Gastroesophageal sphincter (tissue), 4 donors: Measurements from ENCODE around the gene PACRGL. TPM values are rescaled to one million over a fixed set of nuclear protein-coding genes. Genes with fewer than 3 reads are reported as not detected.

Experiments
- ATAC-seq: fragments of 150-250 bp; one replicate; pipeline ENCODE4 v1.9.1; 2016; ENCODE audit warnings: mild to moderate bottlenecking, moderate library complexity
- H3K27ac ChIP-seq, 4 donors: fragments of 200-600 bp; sonication (generic) in 3 of 4; 1 replicate in 3 of 4; 2 replicates in 1 of 4; pipeline ENCODE4 v1.5.1; 2016 to 2019
- H3K27me3 ChIP-seq: fragments of 200-600 bp; sonication (generic); one replicate; pipeline ENCODE4 v1.5.1; 2019
- H3K36me3 ChIP-seq, 2 donors: fragments of 200-600 bp; sonication (generic); one replicate each; pipeline ENCODE4 v1.5.1; 2019; ENCODE audit warnings: control low read depth in 1 of 2
- H3K4me1 ChIP-seq, 3 donors: fragments of 200-600 bp; sonication (generic); 1 replicate in 2 of 3; 2 replicates in 1 of 3; pipeline ENCODE4 v1.5.1; 2016 to 2019; ENCODE audit warnings: control low read depth in 2 of 3
- H3K4me3 ChIP-seq, 2 donors: fragments of 200-600 bp; sonication (generic); one replicate each; pipeline ENCODE4 v1.5.1; 2019; ENCODE audit warnings: mild to moderate bottlenecking in 1 of 2, moderate library complexity in 1 of 2
- H3K9me3 ChIP-seq, 3 donors: fragments of 200-600 bp; sonication (generic); one replicate each; pipeline ENCODE4 v1.5.1; 2017 to 2019; ENCODE audit warnings: control low read depth in 2 of 3
- EP300 ChIP-seq: sonication (generic); formaldehyde crosslinking; IDR thresholded peaks from one replicate; pipeline ENCODE4 v1.6.1; 2017; ENCODE audit warnings: antibody characterized with exemption, mild to moderate bottlenecking
- POLR2A ChIP-seq, 2 donors: fragments of 450-650 bp; IDR thresholded peaks; one replicate each; pipeline ENCODE4 v1.6.1; 2017; ENCODE audit warnings: antibody characterized with exemption in 2 of 2, mild to moderate bottlenecking in 2 of 2, moderate library complexity in 1 of 2
- POLR2AphosphoS5 ChIP-seq: sonication (generic); formaldehyde crosslinking; IDR thresholded peaks from one replicate; pipeline ENCODE4 v1.6.1; 2017; ENCODE audit warnings: antibody characterized with exemption
- WGBS, 2 donors: methylation state at CpG; one replicate each; pipeline ENCODE4 v1.1.5; 2018; ENCODE audit warnings: low coverage in 1 of 2; 5-methylcytosine and 5-hydroxymethylcytosine counted together
- total RNA-seq, 4 donors: library from RNA; depleted of rRNA; stranded (reverse); fragments of >200 nt; gene quantifications; one replicate each; pipeline ENCODE4 v1.1.0, GENCODE V29; 2016
- TF ChIP-seq, protein P1 (sequence below), 4 experiments: fragments of 200-600 bp in 2 of 4; fragments of 450-650 bp in 2 of 4; sonication (generic) in 1 of 4; IDR thresholded peaks; one replicate each; pipeline ENCODE4 v1.5.1; 2017 to 2019; ENCODE audit warnings: antibody characterized with exemption in 4 of 4, mild to moderate bottlenecking in 2 of 4, moderate library complexity in 2 of 4

The PACRGL gene
- total RNA-seq, 4 donors from 2014 or later: 27.3 to 38.6 (median 30.5) TPM

DNA sequence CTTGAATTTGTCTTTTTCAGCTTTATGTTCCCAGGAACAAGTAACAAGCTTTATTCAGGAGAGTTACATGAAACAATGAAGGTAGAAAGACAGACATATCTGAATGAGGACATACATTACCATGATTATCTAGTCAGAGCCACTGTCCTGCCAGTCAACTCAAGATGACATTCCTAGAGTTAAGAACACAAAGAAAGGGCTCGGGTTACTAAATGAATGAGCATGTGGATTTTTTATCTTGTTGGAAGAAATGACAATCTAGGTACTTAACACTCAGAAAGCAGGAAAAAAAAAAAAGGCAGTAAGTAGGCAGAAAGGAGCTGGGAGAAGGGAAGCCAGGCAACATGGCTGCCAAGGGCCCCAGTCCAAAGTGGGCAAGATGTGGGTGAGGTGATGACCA, 28.0 kb upstream of the PACRGL start:
- Histone ChIP-seq H3K4me1 (peaks cover 0 to 5% (median 0%) of the 10 kb centered on the region in 3 donors), H3K4me3 (no peak overlapping the region), H3K27me3 (no peaks in the 10 kb centered on the region), H3K36me3 (no peaks in the 10 kb centered on the region), H3K9me3 (no peaks in the 10 kb centered on the region), H3K27ac (no peak overlapping the region)
- TF ChIP-seq, protein P1, sequence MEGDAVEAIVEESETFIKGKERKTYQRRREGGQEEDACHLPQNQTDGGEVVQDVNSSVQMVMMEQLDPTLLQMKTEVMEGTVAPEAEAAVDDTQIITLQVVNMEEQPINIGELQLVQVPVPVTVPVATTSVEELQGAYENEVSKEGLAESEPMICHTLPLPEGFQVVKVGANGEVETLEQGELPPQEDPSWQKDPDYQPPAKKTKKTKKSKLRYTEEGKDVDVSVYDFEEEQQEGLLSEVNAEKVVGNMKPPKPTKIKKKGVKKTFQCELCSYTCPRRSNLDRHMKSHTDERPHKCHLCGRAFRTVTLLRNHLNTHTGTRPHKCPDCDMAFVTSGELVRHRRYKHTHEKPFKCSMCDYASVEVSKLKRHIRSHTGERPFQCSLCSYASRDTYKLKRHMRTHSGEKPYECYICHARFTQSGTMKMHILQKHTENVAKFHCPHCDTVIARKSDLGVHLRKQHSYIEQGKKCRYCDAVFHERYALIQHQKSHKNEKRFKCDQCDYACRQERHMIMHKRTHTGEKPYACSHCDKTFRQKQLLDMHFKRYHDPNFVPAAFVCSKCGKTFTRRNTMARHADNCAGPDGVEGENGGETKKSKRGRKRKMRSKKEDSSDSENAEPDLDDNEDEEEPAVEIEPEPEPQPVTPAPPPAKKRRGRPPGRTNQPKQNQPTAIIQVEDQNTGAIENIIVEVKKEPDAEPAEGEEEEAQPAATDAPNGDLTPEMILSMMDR (IDR thresholded peaks at IDR 0.05): no peak
- no peak for TF ChIP-seq EP300
- no peak for TF ChIP-seq POLR2A (IDR thresholded peaks at IDR 0.05)
- TF ChIP-seq POLR2AphosphoS5: no peak
- WGBS, 2 donors: 63% methylated on average over 1 of the region's 1 CpG; no CpG with 5 or more reads in 1 of the 2 donors
- ATAC-seq: no peak

DNA sequence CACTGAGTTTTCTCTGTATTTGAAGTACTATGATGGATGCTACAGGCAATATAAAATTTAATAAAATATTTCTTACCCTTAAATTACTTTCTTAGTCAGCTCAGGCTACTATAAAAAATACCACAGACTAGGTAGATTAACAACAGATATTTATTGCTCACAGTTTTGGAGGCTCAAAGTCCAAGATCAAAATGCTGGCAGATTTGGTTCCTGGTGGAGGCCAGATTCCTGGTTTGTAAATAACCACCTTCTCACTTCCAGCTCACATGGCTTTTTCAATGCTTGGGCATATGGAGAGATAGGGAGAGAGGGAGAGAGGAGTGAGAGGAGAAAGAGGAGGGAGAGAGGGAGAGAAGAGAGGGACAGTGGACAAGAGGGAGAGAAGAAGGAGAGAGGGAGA, 24.5 kb upstream of the PACRGL start:
- no peak overlapping the region for H3K27ac ChIP-seq
- TF ChIP-seq POLR2AphosphoS5 (no peak), EP300 (no peak), POLR2A (IDR thresholded peaks at IDR 0.05) (no peak)
- TF ChIP-seq, protein P1 (IDR thresholded peaks at IDR 0.05): no peak
- no peaks in the 10 kb centered on the region for H3K9me3 ChIP-seq
- ATAC-seq: no peak
- H3K36me3 ChIP-seq: no peaks in the 10 kb centered on the region
- H3K4me1 ChIP-seq: peaks cover 0 to 5% (median 0%) of the 10 kb centered on the region in 3 donors
- no peak overlapping the region for H3K4me3 ChIP-seq
- no peaks in the 10 kb centered on the region for H3K27me3 ChIP-seq

DNA sequence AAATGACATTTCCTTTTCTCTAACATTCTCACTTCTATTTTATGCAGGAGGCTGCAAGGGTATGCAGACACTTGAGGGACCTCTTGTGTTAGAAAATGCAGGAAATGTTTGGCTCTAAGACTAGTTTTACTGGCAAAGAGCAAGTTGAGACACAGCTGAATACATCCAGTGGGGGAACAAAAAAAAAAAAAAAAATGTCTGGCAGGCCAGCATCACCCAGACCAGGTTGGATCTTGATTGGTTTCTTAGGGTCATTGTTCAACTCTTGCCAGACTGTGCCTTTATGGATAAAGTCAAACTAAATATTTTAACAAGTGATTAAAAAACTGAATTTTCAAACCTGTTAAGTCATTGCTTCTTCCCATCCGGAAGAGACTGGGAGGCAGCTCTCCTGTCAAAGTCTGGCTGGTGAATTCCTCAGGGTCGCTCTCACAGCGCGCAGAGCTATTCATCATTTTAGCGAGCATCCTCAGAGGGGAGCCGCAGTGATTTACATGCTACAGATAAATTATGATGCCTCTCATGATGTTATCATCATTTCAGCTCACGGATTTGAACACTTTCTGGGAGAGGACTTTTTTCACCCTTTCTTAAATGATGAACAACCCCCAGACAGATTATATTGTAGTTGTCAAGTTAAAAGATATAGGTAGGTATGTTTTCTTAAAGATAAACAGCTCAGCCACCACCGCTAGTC, 23.6 kb upstream of the PACRGL start:
- no peak for ATAC-seq
- Histone ChIP-seq H3K4me3 (no peak overlapping the region), H3K36me3 (no peaks in the 10 kb centered on the region), H3K27ac (no peak overlapping the region), H3K4me1 (peaks cover 0 to 5% (median 0%) of the 10 kb centered on the region in 3 donors), H3K27me3 (no peaks in the 10 kb centered on the region), H3K9me3 (no peaks in the 10 kb centered on the region)
- 8 to 14% methylated on average over 8 of the region's 8 CpGs for WGBS, 2 donors
- TF ChIP-seq POLR2AphosphoS5 (no peak), POLR2A (IDR thresholded peaks at IDR 0.05) (no peak), EP300 (no peak)
- TF ChIP-seq, protein P1 (IDR thresholded peaks at IDR 0.05): no peak

DNA sequence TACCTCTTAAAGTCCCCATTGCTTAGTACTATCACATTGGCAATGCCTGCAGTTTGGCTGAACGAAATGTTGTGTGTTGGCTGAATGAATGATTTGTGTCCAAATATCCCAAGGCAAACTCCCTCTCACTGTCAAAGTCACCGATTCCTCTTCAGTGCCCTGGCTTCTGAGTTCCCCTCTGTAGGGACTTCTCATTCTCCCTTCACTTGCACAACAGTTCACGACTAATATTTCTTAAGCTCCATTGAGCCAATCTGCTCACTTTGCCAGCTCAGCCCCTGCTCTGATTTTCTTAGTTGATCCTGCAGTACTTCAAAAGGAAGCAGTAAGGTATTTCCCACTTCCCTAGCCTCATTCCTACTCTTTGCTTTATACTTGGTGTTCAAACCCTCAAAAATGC, 21.9 kb upstream of the PACRGL start:
- ATAC-seq: no peak
- no peak for TF ChIP-seq POLR2AphosphoS5
- no peak for TF ChIP-seq EP300
- TF ChIP-seq, protein P1 (IDR thresholded peaks at IDR 0.05): no peak
- TF ChIP-seq POLR2A (IDR thresholded peaks at IDR 0.05): no peak
- 80 to 84% methylated on average over 1 to 3 of the region's 3 CpGs for WGBS, 2 donors

DNA sequence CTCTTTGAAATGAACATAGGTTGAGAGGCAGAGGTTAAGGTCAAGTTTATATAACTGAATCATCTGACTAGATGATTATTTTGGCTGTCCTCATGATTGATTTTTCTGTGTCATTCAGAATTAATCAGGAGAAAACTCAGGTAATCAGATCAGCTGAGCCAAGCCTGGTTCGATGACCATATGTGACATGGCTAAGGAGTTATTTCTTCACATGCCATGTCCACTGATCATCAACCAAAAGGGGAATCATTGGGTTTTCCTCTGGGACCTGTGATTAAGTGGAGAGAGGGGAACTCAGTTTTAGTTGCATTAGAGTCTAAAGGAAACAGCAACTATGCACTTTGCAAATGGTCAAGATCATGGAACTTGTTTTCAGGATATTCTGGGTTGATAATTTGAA, 20.3 kb upstream of the PACRGL start:
- WGBS, 2 donors: 63 to 64% methylated on average over 1 of the region's 1 CpG
- TF ChIP-seq POLR2AphosphoS5 (no peak), POLR2A (IDR thresholded peaks at IDR 0.05) (no peak), EP300 (no peak)
- TF ChIP-seq, protein P1 (IDR thresholded peaks at IDR 0.05): no peak
- H3K27ac ChIP-seq: no peak overlapping the region
- H3K9me3 ChIP-seq: no peaks in the 10 kb centered on the region
- no peaks in the 10 kb centered on the region for H3K36me3 ChIP-seq
- no peaks in the 10 kb centered on the region for H3K27me3 ChIP-seq
- H3K4me1 ChIP-seq: peaks cover 0 to 9% (median 0%) of the 10 kb centered on the region in 3 donors
- H3K4me3 ChIP-seq: no peak overlapping the region
- no peak for ATAC-seq

More for the DNA sequence above, 21.9 kb upstream of the PACRGL start:
- no peak overlapping the region for H3K27ac ChIP-seq
- no peak overlapping the region for H3K4me3 ChIP-seq
- no peaks in the 10 kb centered on the region for H3K9me3 ChIP-seq
- no peaks in the 10 kb centered on the region for H3K36me3 ChIP-seq
- no peaks in the 10 kb centered on the region for H3K27me3 ChIP-seq
- peaks cover 0 to 9% (median 0%) of the 10 kb centered on the region in 3 donors for H3K4me1 ChIP-seq
